Fibroblast of skin of right biceps (primary cell): ENCODE measurements around the gene BPIFB1.

Experiments used
- DNase-seq: peaks from one replicate; pipeline ENCODE4 v3.0.0-alpha.2; 2013

The BPIFB1 gene

GRCh38 chr20:33282991-33283555, at the start of gene BPIFB1:
Gene BPIFB1 (plus strand): TSS chr20:33283214. CDS start chr20:33286074, 2,860 bp downstream.
- no peak for DNase-seq

GRCh38 chr20:33234050-33234449, 49.0 kb upstream of the BPIFB1 start:
- DNase-seq: no peak

GRCh38 chr20:33235696-33236095, 47.3 kb upstream of the BPIFB1 start, which contains the start of gene BPIFA1:
Gene BPIFA1 (plus strand): TSS chr20:33235996. CDS start chr20:33237712, 1,716 bp downstream.
- no peak for DNase-seq

- DNase-seq: no peak
Observed at GRCh38 chr20:33236351-33236750, 46.7 kb upstream of the BPIFB1 start.

- DNase-seq: no peak
Observed at GRCh38 chr20:33237989-33238388, 45.0 kb upstream of the BPIFB1 start.

- no peak for DNase-seq
Observed at GRCh38 chr20:33239418-33239817, 43.6 kb upstream of the BPIFB1 start.

- DNase-seq: no peak
Observed at GRCh38 chr20:33239979-33240736, 42.9 kb upstream of the BPIFB1 start.

GRCh38 chr20:33240923-33241322, 42.1 kb upstream of the BPIFB1 start:
- DNase-seq: no peak

- DNase-seq: no peak
Observed at GRCh38 chr20:33242319-33243100, 40.5 kb upstream of the BPIFB1 start.

GRCh38 chr20:33246077-33246476, 36.9 kb upstream of the BPIFB1 start:
- DNase-seq: no peak

- DNase-seq: no peak
Observed at GRCh38 chr20:33249456-33249855, 33.6 kb upstream of the BPIFB1 start.

- no peak for DNase-seq
Observed at GRCh38 chr20:33250666-33251065, 32.3 kb upstream of the BPIFB1 start.

- no peak for DNase-seq
Observed at GRCh38 chr20:33251496-33251895, 31.5 kb upstream of the BPIFB1 start.

GRCh38 chr20:33252460-33252859, 30.6 kb upstream of the BPIFB1 start:
- no peak for DNase-seq

GRCh38 chr20:33255005-33255404, 28.0 kb upstream of the BPIFB1 start:
- DNase-seq: no peak

GRCh38 chr20:33257237-33257636, 25.8 kb upstream of the BPIFB1 start:
- no peak for DNase-seq

GRCh38 chr20:33259371-33259770, 23.6 kb upstream of the BPIFB1 start:
- no peak for DNase-seq

GRCh38 chr20:33261465-33261864, 21.5 kb upstream of the BPIFB1 start:
- DNase-seq: no peak

- DNase-seq: peak; percentile 40
Observed at GRCh38 chr20:33262658-33263065, 20.4 kb upstream of the BPIFB1 start.

GRCh38 chr20:33263784-33264183, 19.2 kb upstream of the BPIFB1 start:
- no peak for DNase-seq

GRCh38 chr20:33267701-33268100, 15.3 kb upstream of the BPIFB1 start:
- DNase-seq: no peak

GRCh38 chr20:33272155-33272873, 10.7 kb upstream of the BPIFB1 start:
- DNase-seq: no peak
